ENCODE results near the gene L3MBTL4.

DNA sequence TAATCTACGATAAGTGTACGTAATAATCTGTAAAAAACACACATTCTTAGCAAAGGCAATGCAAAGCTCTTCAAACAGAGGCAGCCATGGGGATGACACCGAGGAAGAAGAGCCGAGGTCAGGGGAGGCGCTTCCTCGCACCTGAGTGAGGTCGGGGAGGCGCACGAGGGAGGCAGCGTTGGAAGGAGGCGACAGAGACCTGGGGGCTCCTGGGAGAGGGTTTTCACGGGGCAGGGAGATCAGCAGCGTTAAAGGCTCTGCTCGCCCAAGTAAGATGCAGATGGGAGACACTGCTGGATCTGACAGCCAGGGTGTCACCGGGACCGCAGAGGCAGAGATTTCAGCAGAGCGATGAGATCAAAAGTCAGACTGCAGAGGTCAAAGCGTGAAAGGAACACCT, 143.1 kb downstream of the L3MBTL4 start:
- TF ChIP-seq POLR2AphosphoS5 (IDR thresholded peaks at IDR 0.05; ENCODE audit: low read depth, low read length) (no peak), POLR2A (IDR thresholded peaks at IDR 0.05; ENCODE audit: low read depth, low read length) (no peak), POU2F2 (IDR thresholded peaks at IDR 0.05; ENCODE audit: low read depth, low read length) (no peak), SPI1 (IDR thresholded peaks at IDR 0.05; ENCODE audit: low read depth, low read length) (no peak), TAF1 (IDR thresholded peaks at IDR 0.05; ENCODE audit: low read depth, low read length) (no peak)

Data from GM12891 (cell line).